GM18861 (cell line): ENCODE data around the gene LIMCH1.

Source experiments
- ATAC-seq: cut with Tn5 transposase; IDR thresholded peaks from one replicate; pipeline ENCODE4 v1.9.1; 2021; ENCODE audit not compliant: unreplicated experiment

The LIMCH1 gene

GRCh38 chr4:41559940-41560516 is 22.1 kb downstream of the LIMCH1 start:
- ATAC-seq = no peak

- ATAC-seq = no peak
Measured at GRCh38 chr4:41561244-41561643, 23.3 kb downstream of the LIMCH1 start.

DNA sequence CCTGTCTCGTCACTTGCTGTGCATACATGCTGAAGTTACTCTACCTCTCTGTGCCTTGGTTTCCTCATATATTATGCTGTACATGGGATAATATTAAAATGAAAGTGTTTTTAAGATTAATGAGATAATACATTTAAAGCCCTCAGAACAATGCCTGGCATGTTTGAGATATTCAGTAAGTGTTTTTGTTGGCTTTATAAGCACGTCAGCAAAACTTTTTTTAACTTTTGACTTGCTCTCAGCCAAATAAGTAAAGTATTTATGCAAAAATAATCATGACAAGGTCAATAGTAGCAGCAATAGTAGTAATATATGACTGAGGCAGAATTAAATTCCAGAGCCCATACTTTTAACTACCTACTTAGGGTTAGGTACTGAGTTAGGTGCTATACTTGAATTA is 29.2 kb downstream of the LIMCH1 start:
- ATAC-seq = no peak

- no peak for ATAC-seq
Measured at GRCh38 chr4:41568363-41568762, 30.4 kb downstream of the LIMCH1 start.

GRCh38 chr4:41569961-41570360 is 32.0 kb downstream of the LIMCH1 start:
- ATAC-seq = no peak

DNA sequence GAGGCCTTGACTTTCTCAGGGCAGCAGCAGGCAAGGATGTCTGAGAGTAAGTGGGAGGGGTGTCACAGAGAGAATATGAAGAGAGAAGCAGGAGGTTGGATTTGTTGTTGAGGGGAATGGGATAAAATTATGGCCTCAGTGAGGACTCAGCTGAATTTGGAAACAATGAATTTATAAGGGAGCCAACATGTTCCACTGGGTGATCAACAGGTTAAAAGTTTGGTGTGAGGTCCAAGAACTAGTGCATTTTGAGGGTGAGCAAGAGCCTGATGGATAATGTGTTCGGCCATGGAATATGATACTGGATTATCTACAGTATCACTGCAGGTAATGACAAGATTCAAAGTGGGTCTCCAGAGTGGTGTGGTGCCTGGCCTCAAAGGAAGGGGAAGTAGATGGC is 33.5 kb downstream of the LIMCH1 start:
- no peak for ATAC-seq

GRCh38 chr4:41572516-41572915 is 34.6 kb downstream of the LIMCH1 start:
- no peak for ATAC-seq

GRCh38 chr4:41572956-41573355 is 35.0 kb downstream of the LIMCH1 start:
- no peak for ATAC-seq

DNA sequence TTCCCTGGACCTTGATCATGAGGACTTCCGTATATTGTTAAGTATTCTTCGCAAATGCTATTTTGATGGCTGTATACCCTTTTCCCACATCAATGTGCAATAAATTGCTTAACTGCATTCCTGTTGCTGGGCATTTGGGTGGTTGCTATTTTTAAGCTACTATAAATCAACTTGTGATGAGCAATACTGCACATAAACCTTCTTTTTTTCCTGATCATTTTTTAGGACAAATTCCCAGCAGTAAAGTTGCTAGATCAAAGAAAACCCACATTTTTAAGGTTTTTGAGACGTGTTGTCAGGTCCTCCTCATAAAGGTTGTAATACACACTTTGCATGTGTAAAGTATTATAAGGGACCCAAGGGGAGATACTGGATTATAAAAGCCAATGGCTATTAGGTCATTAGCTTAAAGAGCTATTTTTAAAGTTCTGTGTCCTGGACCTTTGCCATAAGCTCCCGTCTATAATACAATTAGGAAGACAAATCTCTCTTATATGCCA is 35.6 kb downstream of the LIMCH1 start:
- no peak for ATAC-seq

GRCh38 chr4:41575207-41575606 is 37.2 kb downstream of the LIMCH1 start:
- no peak for ATAC-seq

DNA sequence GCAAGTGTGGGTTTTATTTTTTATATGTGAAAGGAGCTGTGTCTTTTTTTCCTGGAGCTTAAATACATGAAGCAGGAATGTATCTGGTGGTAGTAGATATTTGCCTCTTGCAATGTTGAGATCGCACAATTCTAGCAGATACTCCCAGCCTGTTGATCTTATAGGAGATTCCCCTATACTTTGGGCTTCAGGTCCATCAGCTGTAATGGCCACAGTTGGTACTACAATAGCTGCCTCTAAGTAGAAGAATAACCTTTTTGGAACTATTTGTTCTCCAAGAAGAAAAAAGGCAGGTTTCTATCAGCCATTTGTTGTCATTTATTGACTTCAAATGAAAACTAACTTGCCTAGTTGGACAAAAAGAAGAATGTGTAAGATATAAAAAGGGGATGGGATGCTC is 37.7 kb downstream of the LIMCH1 start:
- ATAC-seq = no peak

GRCh38 chr4:41579043-41579442 is 41.1 kb downstream of the LIMCH1 start:
- no peak for ATAC-seq

GRCh38 chr4:41579526-41579925 is 41.6 kb downstream of the LIMCH1 start:
- no peak for ATAC-seq

DNA sequence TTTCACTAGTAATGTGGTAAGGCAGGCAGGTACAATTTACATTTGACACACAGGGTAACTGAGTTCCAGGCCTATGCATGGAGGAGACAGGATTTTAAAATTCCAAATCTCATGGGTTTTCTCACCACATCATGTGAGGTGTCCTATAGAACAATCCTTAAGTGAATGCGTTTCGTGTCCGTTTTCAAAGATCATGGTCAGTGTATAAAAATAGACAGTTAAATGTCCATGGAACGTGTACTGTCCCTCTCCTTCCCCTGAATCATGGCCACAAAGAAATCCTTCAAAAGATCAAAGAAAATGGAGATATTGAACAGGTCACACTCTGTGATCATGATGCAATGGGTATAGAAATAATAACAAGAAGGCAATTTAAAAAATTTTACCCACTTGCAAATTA is 42.0 kb downstream of the LIMCH1 start:
- no peak for ATAC-seq

- ATAC-seq = no peak
Measured at GRCh38 chr4:41586675-41587225, 48.8 kb downstream of the LIMCH1 start.

DNA sequence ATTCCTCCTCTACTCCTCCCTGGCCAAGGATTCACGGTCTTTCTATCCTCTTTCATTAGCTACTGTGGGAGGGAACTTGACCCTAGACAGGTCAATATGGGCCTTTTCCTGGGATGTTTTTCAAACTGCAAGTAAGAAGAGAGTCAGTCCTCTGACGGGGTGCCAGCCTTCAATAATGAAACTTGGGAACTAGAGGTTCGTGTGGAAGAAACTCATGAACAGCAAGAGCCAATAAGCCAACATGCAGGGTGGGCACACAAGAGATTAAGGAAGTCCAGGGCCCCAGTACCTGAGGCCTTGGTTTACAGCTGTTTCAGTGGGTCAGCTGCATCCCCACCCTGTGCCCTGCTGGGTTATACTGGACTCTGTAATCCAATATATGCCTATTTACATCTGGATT is 49.3 kb downstream of the LIMCH1 start:
- no peak for ATAC-seq

- ATAC-seq = no peak
Measured at GRCh38 chr4:41590591-41590990, 52.6 kb downstream of the LIMCH1 start.

DNA sequence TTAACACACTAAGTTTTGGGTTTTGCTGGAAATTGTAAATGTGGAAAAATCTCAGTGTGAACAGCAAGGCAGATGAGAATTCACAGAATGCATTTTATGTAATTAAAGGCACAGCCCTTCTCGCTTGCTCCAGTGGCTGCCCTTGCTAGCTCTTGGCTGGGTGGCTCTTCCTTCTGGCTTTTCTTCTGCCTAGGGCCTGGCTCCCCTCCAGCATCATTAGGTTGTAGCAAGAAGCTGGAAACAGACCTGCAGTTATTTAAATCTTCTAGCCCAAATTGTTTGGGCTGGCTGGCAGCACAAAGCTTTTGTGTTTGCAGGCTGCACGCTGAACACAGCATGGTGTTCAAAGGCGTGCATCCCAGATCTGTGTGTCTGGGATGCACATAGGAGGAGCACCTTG is 56.5 kb downstream of the LIMCH1 start:
- ATAC-seq = no peak

DNA sequence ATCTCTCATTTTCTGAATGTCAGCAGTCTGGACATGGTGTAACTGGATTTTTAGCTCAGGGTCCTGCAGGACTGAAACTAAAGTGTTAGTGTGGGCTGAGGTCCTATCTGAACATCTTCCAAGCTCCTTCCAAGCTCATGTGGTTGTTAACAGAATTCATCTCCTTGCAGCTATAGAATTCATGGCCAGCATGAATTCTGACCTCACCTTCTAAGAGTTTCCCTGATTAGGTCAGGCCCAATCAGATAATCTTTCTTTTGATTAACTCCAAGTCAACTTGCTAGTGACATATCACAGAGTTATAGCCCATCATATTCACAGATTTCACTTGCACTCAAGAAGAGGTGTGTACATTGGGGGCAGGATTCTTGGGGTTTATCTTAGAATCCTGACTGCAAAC is 59.5 kb downstream of the LIMCH1 start:
- ATAC-seq = no peak

DNA sequence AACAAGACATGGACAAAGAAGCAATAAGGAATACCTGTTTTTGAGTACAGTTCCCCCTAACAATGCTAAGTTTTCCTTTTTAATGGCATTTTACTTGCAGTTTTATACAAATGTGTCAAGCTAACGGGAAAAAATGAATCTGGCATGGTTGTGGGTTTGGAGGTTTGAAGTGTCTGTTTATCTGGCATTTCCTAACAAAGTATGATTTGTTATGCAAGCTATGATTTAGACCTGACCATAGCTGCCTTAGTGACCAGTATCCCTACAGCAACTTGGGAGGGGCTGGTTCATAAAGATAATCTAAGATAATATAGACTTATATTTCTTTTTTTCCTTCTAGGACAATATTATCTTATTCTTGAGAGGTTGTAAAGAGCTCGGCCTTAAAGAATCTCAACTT is 60.6 kb downstream of the LIMCH1 start:
- no peak for ATAC-seq

- no peak for ATAC-seq
Measured at GRCh38 chr4:41599192-41599786, 61.3 kb downstream of the LIMCH1 start.

GRCh38 chr4:41600243-41600912 is 62.4 kb downstream of the LIMCH1 start:
- ATAC-seq = no peak
